ENCODE results near the gene TMEM145.
A peak's percentile ranks its signal among the peaks of the same experiment; 100 is the strongest.
"Not testable (repeated sequence)": the region's sequence is repeated elsewhere in the genome, so short reads cannot be mapped to it uniquely, and the experiment has no call there.

Gene TMEM145

DNA sequence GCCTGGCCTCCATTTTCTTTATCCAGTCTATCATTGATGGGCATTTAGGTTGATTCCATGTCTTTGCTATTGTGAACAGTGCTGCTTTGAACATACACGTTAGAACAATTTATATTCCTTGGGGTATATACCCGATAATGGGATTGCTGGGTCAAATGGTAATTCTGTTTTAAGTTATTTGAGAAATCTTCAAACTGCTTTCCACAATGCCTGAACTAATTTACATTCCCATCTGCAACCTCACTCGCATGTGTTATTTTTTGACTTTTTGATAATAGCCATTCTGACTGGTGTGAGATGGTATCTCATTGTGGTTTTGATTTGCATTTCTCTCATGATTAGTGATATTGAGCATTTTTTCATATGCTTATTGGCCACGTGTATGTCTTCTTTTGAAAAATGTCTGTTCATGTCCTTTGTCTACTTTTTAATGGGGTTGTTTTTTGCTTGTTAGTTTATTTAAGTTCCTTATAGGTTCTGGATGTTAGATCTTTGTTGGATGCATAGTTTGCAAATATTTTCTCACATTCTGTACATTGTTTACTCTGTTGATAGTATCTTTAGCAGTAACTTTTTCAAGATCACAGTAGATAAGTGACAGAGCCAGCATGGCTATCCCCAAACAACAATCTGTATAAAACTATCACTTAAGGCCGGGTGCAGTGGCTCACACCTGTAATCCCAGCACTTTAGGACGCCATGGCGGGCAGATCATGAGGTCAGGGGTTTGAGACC lies 26.2 kb downstream of the TMEM145 start:
- DNase-seq = not testable (repeated sequence)

- DNase-seq = not testable (repeated sequence)
Measured at GRCh38 chr19:42339922-42340321, 26.8 kb downstream of the TMEM145 start.

DNA sequence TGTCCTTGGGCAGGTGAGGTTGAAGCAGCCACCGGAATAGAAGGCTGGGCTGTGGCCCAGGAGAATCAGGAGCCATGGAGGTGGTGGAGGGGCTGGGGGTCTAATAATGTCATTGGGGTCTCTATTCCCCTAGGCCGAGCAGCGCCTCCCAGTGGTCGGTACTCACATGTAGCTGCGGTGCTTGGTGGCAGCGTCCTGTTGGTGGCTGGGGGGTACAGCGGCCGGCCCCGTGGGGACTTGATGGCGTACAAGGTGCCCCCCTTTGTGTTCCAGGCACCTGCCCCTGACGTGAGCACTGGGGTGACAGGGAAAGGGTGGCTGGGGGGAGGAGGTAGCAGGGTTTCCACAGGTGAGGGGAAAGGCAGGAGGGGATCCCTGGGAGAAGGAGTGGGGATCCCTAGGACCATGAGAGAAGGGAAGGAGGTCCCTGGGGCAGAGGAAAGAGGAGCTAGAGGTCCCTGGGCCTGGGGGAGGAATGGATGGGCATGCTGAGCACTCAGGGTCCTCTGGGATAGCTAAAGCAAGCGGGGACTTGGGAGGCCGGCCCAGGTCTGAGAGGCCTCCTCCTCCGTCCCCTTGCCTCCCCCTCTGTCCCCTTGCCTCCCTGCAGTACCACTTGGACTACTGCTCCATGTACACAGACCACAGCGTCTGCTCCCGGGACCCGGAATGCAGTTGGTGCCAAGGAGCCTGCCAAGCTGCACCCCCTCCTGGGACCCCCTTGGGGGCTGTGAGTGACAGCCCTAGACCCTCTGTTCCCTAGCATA lies 30.4 kb downstream of the TMEM145 start:
- no peak for DNase-seq

- DNase-seq = no peak
Measured at GRCh38 chr19:42344336-42344893, 31.3 kb downstream of the TMEM145 start.

GRCh38 chr19:42345191-42345812 lies 32.2 kb downstream of the TMEM145 start:
- DNase-seq = no peak

- no peak for DNase-seq
Measured at GRCh38 chr19:42348211-42348610, 35.1 kb downstream of the TMEM145 start.

DNA sequence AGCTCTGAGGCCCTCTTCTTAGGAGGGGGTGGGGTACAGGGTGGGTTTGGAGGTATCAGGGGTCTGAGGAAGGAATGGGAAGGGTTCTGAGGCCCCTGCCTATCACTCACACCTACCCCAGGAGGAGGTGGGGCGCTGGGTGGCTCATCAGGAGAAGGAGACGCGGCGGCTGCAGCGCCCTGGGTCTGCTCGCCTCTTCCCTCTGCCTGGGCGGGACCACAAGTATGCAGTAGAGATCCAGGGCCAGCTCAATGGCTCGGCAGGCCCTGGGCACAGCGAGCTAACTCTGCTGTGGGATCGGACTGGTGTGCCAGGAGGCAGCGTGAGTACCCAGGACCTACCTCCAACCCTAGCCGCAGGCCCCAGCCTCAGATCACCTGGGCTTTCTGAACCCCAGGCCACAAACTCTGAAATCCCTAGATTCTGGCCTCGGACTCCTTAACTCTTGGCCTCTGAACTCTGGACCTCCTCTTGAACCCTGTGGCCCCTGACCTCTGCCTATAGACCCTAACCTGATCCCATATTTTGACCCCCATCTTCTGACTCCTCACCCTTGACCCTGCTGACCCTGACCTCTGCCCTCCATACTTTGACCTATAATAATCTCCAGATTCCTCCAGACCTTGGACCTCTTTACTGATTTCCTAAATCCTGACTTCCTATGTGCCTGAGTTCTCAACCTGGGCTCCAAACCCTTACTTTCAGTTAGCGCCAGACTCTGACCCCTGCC lies 36.4 kb downstream of the TMEM145 start:
- no peak for DNase-seq

- DNase-seq = no peak
Measured at GRCh38 chr19:42350417-42350816, 37.3 kb downstream of the TMEM145 start.

GRCh38 chr19:42351079-42351735 lies 38.1 kb downstream of the TMEM145 start:
- DNase-seq = no peak

- peak; percentile 40 for DNase-seq
Measured at GRCh38 chr19:42352301-42353259, 39.5 kb downstream of the TMEM145 start.

DNA sequence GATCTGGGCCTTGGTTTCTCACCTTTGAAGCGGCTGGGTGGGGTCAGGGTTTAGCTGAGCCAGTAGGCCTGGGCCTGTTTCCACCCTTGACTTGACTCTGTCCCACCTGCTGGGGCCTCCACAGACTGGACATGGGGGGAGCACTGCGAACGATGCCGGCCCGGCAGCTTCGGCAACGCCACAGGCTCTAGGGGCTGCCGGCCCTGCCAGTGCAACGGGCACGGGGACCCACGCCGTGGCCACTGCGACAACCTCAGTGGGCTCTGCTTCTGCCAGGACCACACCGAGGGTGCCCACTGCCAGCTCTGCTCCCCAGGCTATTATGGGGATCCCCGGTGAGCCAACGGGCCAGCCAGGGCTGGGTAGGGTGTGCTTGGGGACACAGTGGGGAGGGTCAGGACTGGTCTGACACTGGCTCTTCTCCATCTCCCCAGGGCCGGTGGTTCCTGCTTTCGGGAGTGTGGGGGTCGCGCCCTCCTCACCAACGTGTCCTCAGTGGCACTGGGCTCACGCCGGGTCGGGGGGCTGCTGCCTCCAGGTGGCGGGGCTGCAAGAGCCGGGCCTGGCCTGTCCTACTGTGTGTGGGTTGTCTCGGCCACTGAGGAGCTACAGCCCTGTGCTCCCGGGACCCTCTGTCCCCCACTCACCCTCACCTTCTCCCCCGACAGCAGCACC lies 40.4 kb downstream of the TMEM145 start:
- DNase-seq = no peak

DNA sequence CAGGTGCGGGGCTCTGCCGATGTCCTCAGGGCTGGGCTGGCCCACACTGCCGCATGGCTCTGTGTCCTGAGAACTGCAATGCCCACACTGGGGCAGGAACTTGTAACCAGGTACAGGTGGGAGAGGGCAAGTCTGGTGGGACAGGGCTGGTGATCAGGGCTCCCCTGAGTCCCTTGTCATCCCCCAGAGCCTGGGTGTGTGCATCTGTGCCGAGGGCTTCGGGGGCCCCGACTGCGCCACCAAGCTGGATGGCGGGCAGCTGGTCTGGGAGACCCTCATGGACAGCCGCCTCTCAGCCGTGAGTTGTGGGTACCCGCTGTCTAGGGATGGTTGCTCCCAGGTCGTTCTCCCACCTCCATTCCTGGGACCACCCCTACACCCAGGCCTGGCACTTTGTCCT lies 42.8 kb downstream of the TMEM145 start:
- DNase-seq = no peak

GRCh38 chr19:42356686-42357085 lies 43.6 kb downstream of the TMEM145 start:
- DNase-seq = no peak

DNA sequence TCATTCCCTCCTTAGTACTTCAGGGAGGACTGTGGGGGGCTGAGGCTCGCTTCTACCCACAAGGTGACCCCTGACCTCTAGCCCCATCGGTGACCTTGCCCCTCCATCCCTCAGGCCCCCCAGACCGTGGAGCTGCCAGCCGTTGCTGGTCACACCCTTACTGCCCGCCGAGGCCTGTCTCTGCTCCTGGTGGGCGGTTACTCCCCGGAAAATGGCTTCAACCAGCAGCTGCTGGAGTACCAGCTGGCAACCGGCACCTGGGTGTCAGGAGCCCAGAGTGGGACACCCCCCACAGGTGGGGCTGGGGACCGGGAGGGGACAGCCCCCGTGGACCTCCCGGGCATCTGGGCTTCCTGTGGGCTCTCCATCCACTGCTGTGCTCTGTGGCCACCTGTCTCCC lies 44.2 kb downstream of the TMEM145 start:
- no peak for DNase-seq

GRCh38 chr19:42360787-42361544 lies 47.9 kb downstream of the TMEM145 start:
- no peak for DNase-seq

DNA sequence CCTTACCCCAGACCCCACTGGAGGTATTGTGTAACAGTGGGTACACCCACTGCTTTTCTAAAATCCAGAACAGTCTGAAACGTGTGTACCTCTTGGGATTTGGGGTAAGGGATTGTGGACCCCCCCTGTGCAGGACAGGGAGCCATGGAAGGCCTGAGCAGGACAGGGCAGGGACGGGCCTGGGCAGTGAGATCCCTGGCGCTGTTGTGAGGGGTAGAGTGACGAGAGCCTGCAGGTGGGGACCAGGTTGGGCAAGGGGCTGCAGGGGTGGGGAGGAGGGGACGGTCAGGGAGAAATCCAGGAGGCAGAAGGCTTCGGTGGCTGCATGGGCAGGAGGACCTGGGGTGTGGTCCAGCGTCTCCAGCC lies 48.4 kb downstream of the TMEM145 start:
- no peak for DNase-seq

- no peak for DNase-seq
Measured at GRCh38 chr19:42362342-42362741, 49.2 kb downstream of the TMEM145 start.

DNA sequence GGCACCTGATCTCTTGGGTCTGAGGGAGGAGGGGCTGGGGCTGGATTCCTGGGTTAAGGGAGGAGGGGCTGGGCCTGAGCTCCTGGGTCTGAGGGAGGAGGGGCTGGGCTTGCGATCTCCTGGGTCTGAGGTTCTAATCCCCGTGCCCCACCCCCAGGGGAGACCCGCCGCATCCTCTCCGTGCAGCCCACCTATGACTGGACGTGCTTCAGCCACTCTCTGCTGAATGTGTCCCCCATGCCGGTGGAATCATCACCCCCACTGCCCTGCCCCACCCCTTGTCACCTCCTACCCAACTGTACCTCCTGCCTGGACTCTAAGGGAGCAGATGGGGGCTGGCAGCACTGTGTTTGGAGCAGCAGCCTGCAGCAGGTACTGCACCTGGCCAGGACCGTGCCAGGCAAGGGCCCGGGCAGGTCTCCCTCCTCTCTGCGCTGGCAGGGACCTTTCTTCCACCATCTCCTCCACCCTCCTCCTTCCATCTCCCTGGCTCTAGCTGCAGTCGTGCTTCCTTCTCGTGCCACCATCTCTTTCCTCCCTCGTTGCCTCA lies 49.9 kb downstream of the TMEM145 start:
- DNase-seq = no peak

- DNase-seq = no peak
Measured at GRCh38 chr19:42363614-42364346, 50.7 kb downstream of the TMEM145 start.

Data from NCI-H510A (cell line).